ENCODE measurements around the gene HOXD10. TPM values are rescaled to one million over a fixed set of nuclear protein-coding genes. Genes with fewer than 3 reads are reported as not detected.

The HOXD10 gene
- polyA plus RNA-seq, 3 donors = 118 to 155 (median 150) TPM

DNA sequence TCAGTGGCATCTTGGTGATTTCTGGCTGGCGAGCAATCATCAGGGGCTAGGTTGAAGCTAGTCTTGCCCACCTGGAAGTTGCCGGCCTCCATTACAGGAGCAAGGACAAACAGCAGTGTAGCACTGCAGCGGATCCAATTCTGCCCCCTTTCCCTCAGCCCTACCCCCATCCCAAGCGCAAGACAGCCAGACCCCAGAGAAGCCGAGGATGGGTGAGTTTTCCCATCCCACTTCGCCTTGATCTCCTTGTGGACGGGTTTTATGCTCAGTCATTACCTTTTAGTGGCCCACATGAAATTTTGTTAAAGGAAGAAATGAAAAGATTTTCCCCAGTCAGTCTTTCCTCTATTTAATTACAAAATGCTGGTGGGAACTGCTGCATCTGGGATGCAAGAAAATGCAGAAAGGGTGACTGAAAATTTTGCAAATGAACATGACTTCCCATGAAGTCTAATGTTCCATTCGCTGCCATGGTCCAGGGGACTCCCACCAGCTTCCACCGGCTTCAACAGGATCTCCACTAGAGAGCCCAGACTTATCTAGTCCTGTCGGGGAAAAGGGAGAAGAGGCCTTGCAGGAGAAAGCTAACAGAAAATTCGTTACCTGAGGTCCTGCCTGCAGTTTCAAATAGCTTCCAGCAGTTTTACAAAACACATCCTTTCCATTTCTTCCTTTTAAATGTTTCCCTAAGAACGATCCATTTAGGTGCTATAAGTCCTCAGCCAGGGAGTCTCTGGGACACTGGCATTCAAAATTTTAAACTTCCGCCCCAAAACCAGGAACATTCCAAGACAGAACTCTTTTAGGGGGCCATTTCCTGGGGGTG is 4.0 kb downstream of the HOXD10 start:
- DNase-seq (ENCODE audit: low read depth in 3 of 3, low spot score in 2 of 3) = no peak

GRCh38 chr2:176121190-176122051 is 4.8 kb downstream of the HOXD10 start:
- no peak for DNase-seq (ENCODE audit: low read depth in 3 of 3, low spot score in 2 of 3)

DNA sequence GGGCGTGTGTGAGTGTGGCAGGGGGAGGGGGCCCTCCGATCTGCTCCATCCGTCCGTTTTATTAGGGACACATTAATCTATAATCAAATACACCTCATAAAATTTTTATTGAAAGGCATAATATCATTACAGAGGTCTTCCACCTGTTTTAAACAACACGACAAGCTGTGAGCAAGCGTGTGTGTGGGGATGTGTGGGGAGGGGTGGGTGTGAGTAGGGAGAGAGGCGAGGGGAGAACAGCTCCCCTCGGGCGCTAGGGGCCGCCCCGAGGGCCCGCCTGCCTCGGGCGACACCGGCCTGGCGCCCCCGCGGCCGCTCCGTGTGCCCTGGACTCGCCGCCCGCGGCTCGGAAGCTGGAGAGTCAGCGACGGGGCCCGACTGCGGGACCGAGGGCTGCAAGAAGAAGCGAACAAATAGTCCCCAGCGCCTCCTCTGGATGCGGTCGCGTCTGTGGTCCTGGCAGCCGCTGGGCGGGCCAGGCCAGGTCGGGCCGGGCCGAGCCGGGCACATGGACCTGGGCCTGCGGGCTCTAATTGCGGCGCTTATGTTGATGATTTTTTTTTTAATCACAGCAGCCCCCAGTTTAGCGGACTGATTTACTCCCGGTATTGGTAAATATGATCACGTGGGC is 5.6 kb downstream of the HOXD10 start:
- no peak for DNase-seq (ENCODE audit: low read depth in 3 of 3, low spot score in 2 of 3)

- DNase-seq (ENCODE audit: low read depth in 3 of 3, low spot score in 2 of 3) = no peak
These were observed 6.3 kb downstream of the HOXD10 start, which contains the start of gene HOXD9 for GRCh38 chr2:176122683-176123410. TSS of gene HOXD9 (plus strand) at chr2:176122719. CDS start at chr2:176122769, 50 bp downstream.

DNA sequence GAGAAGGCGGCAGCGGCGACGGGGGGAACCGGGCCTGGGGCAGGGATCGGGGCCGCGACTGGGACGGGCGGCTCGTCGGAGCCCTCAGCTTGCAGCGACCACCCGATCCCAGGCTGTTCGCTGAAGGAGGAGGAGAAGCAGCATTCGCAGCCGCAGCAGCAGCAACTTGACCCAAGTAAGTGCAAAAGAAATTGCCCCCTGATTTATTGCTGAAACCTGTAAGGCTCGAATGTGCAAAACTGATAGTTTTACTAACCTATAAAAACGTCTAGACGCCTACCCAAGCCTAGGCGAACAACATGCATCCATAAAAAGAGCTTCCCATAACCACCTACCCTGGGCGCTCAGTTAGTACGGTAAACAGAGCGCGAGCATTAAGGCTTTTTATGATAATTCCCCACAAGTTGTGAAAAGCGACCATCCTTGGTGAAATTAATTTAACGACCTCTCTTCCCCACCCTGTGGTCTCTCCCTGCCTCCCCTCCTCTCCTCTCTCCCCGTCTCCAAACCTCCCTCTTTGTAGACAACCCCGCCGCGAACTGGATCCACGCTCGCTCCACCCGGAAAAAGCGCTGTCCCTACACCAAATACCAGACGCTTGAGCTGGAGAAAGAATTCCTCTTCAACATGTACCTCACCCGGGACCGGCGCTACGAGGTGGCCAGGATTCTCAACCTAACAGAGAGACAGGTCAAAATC is 7.0 kb downstream of the HOXD10 start:
- DNase-seq (ENCODE audit: low read depth in 3 of 3, low spot score in 2 of 3) = no peak

- DNase-seq (ENCODE audit: low read depth in 3 of 3, low spot score in 2 of 3) = no peak
These were observed 7.8 kb downstream of the HOXD10 start for GRCh38 chr2:176124110-176124946.

- DNase-seq (ENCODE audit: low read depth in 3 of 3, low spot score in 2 of 3) = no peak
These were observed 8.6 kb downstream of the HOXD10 start for GRCh38 chr2:176124947-176125771.

- no peak for DNase-seq (ENCODE audit: low read depth in 3 of 3, low spot score in 2 of 3)
These were observed 9.1 kb downstream of the HOXD10 start for GRCh38 chr2:176125772-176126054.

DNA sequence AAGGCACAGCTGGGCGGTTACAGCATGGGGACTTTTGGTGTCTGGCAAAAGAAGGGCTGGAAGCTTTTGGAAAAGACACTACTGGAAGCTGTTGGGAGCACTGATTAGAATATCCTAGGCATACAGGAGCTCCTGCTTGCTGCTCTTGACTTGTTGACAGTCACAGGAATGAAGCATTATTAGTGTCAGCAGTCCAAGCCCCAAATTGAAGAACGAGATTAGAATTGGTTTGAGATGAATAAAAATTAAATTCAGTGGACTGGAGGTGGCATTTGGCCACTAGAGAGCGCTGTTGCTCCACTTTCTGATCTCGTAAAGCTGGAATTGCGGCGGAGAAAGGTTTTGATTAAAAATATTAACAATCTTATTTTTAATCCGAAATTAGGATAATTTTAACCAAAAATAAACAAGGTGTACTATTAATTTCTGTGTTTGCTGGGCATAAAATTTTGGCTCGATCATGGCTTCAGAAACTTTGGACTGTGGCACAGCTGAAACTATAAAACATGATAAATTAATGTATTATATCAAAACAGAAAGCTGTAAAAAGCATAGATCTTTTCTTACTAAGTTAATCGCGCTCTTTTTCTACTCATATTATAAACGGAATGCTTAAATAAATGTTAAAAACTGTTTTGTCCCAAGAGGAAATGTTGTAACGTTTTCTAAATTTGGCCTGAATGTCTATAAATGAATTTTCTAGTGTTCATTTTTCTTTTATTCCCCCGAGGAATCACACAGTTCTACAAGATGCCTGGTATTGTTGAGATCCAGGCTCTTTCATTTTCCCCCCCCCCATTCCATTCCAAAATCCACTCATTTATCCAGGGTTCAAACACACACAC is 10.6 kb downstream of the HOXD10 start:
- DNase-seq (ENCODE audit: low read depth in 3 of 3, low spot score in 2 of 3) = no peak

- DNase-seq (ENCODE audit: low read depth in 3 of 3, low spot score in 2 of 3) = no peak
These were observed 11.1 kb downstream of the HOXD10 start for GRCh38 chr2:176127774-176128072.

GRCh38 chr2:176128172-176128981 is 11.8 kb downstream of the HOXD10 start:
- DNase-seq (ENCODE audit: low read depth in 3 of 3, low spot score in 2 of 3) = no peak

DNA sequence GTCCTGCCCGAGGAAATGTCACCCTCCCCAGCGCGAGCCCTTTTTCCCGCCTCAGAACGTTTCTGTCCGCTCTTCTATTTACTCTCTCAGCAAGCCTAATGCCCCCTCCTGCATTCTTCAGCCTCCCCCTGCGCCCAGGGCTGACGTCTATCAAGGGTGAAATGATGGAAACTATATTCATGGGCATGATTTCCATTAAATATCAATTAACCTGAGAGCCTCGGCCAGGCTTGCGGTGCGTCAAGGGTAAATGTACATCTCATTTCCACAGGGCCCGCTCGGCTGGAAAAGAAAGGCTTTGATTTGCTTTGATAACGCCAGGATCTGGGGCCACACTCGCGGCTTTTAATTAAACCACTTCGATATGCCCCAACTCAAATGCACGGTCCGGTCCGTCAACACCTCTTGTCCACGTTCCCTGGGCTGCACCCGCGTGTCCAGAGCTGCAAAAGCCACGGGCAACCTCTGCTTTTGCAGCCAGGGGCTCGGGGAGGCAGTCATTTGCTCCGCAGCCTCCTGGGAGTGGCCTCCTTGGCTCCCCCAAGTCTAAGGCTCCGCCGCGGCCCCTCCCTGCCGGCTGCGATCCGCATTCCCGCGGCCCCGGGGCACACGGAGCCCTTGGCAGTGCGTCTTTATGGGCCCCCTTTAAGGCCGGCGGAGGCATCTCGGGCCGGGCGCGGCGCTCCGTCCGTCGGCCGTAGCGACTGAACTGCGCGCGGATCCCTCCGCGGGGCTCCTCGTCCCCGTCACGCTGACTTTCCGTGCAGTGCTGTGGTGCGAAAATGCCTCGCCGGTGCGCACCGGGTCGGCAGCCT is 12.6 kb downstream of the HOXD10 start, which contains the start of gene HOXD8:
HOXD8 (plus strand) TSS at position 724 of the 815 bp plus-strand sequence. CDS start 662 bp downstream, outside the sequence.
- DNase-seq (ENCODE audit: low read depth in 3 of 3, low spot score in 2 of 3) = no peak

DNA sequence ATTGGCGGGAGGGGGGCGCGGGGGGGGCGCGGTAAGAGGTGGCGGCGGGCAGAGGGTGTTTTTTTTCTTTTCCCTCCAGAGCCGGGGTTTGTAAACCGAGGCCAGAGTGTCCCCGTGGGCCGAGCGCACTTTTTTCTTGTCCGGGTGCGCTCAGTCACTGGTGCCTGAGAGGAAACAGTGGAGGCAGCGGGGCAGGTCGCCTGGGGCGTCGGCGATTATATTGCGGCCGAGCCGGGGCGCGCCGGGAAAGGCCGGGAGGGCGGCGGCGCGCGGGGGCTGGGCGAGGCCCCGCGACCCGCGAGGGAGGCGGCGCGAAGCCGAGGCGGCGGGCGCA is 13.2 kb downstream of the HOXD10 start:
- no peak for DNase-seq (ENCODE audit: low read depth in 3 of 3, low spot score in 2 of 3)

DNA sequence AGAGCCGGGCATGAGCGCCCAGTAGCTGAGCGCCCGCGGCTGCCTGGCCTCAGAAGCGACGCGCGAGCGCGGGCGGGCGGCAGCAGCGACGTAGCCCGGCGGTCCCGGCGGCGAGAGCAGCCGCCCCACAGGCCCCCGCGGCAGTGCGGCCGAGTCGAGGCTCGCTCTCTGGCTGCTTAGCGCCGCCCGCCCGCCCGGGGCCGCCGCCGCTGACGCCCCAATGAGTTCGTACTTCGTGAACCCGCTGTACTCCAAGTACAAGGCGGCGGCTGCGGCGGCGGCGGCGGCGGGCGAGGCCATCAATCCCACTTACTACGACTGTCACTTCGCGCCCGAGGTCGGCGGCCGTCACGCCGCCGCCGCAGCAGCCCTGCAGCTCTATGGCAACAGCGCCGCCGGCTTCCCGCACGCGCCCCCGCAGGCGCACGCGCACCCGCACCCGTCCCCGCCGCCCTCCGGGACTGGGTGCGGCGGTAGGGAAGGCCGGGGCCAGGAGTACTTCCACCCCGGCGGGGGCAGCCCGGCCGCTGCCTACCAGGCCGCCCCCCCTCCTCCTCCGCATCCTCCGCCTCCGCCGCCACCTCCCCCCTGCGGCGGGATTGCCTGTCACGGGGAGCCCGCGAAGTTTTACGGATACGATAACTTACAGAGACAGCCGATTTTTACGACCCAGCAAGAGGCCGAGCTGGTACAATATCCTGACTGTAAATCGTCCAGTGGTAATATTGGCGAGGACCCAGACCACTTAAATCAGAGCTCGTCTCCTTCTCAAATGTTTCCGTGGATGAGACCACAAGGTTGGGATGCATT is 13.8 kb downstream of the HOXD10 start:
- DNase-seq (ENCODE audit: low read depth in 3 of 3, low spot score in 2 of 3) = no peak

Data from right renal cortex interstitium (tissue), 3 donors.